B cell (primary cell): ENCODE data around the gene TTLL11. TPM values are rescaled to one million over a fixed set of nuclear protein-coding genes. Genes with fewer than 3 reads are reported as not detected.

Source experiments
- ATAC-seq: fragments of 200-7000 bp; cut with Tn5 transposase; one replicate; pipeline ENCODE4 v1.10.0; 2021; ENCODE audit warnings: low read depth, mild to moderate bottlenecking, moderate number of reproducible peaks, moderate library complexity
- CTCF ChIA-PET: fragments of 350-600 bp; sonication (Branson Sonifier 250); formaldehyde crosslinking; loops from one replicate; lab custom pipeline; 2021; ENCODE audit warnings: antibody characterized with exemption, inconsistent platforms; lab: Charles Lee
- POLR2A ChIA-PET: fragments of 350-600 bp; sonication (Branson Sonifier 250); formaldehyde crosslinking; loops from one replicate; lab custom pipeline; 2021; ENCODE audit warnings: antibody characterized with exemption; lab: Charles Lee
- DNase-seq: peaks from one replicate; pipeline ENCODE4 v3.0.0; 2013
- H2AFZ ChIP-seq: 2 replicates; pipeline ENCODE4 v1.6.1; 2012; ENCODE audit warnings: mild to moderate bottlenecking, low read depth, low read length; ENCODE audit not compliant: insufficient read depth, poor library complexity, severe bottlenecking
- H3K27ac ChIP-seq, 2 donors: 1 replicate in 1 of 2; 2 replicates in 1 of 2; pipeline ENCODE4 v1.5.1; 2012 to 2013; ENCODE audit warnings: low read length in 2 of 2, mild to moderate bottlenecking in 2 of 2, moderate library complexity in 1 of 2
- H3K27me3 ChIP-seq, 4 experiments: fragments of 200-600 bp in 1 of 4; sonication (generic) in 1 of 4; replicated peaks in 1 of 4; 1 replicate in 2 of 4; 2 replicates in 2 of 4; pipeline versions ENCODE4 v1.6.1 to v1.7.0; 2013 to 2016; ENCODE audit warnings: low read length in 3 of 4, mild to moderate bottlenecking in 2 of 4, mixed read lengths in 1 of 4, moderate library complexity in 1 of 4; ENCODE audit not compliant: insufficient read depth in 4 of 4, control insufficient read depth in 3 of 4; ENCODE audit errors: control extremely low read depth in 1 of 4
- H3K36me3 ChIP-seq, 2 experiments: replicated peaks in 1 of 2; 1 replicate in 1 of 2; 2 replicates in 1 of 2; pipeline versions ENCODE4 v1.6.1 to v1.7.1; 2013; ENCODE audit warnings: low read length in 1 of 2; ENCODE audit not compliant: insufficient read depth in 2 of 2, control insufficient read depth in 1 of 2; ENCODE audit errors: control extremely low read depth in 1 of 2, extremely low read depth in 1 of 2
- H3K4me1 ChIP-seq, 2 donors: fragments of 200-600 bp in 1 of 2; sonication (generic) in 1 of 2; 1 replicate in 1 of 2; 2 replicates in 1 of 2; pipeline versions ENCODE4 v1.5.1 to v1.6.1; 2013 to 2017; ENCODE audit warnings: low read length in 2 of 2; ENCODE audit not compliant: control insufficient read depth in 2 of 2, insufficient read depth in 2 of 2
- H3K4me2 ChIP-seq: replicated peaks from 2 replicates; pipeline ENCODE3; 2012; ENCODE audit warnings: mild to moderate bottlenecking, low read depth, low read length; ENCODE audit not compliant: poor library complexity, severe bottlenecking
- H3K4me3 ChIP-seq, 5 experiments: fragments of 200-600 bp in 1 of 5; sonication (generic) in 1 of 5; 1 replicate in 3 of 5; 2 replicates in 2 of 5; pipeline versions ENCODE4 v1.5.1 to v1.7.0; 2011 to 2016; ENCODE audit warnings: low read length in 4 of 5, mild to moderate bottlenecking in 4 of 5, low read depth in 2 of 5, control low read depth in 1 of 5, moderate library complexity in 1 of 5; ENCODE audit not compliant: insufficient read depth in 1 of 5; ENCODE audit errors: control extremely low read depth in 1 of 5, extremely low read depth in 1 of 5
- H3K79me2 ChIP-seq: fragments of 200-600 bp; sonication (generic); one replicate; pipeline ENCODE4 v1.6.0; 2016; ENCODE audit warnings: low read length; ENCODE audit not compliant: control insufficient read depth, insufficient read depth
- H3K9ac ChIP-seq: fragments of 200-600 bp; sonication (generic); 2 replicates; pipeline ENCODE4 v1.6.1; 2017; ENCODE audit warnings: mild to moderate bottlenecking, low read length, moderate library complexity
- H3K9me3 ChIP-seq, 3 donors: one replicate each; pipeline versions ENCODE4 v1.6.1 to v1.7.1; 2013; ENCODE audit warnings: low read length in 2 of 3; ENCODE audit not compliant: control insufficient read depth in 2 of 3, insufficient read depth in 1 of 3; ENCODE audit errors: control extremely low read depth in 1 of 3
- H4K20me1 ChIP-seq: 2 replicates; pipeline ENCODE4 v1.6.0; 2012; ENCODE audit warnings: mild to moderate bottlenecking, low read length; ENCODE audit not compliant: insufficient read depth, control insufficient read depth, poor library complexity, severe bottlenecking
- H3K27ac Mint-ChIP-seq: one replicate; pipeline ENCODE4 v1.8.0; 2021; ENCODE audit warnings: mixed read lengths
- H3K27me3 Mint-ChIP-seq: one replicate; pipeline ENCODE4 v1.8.0; 2021; ENCODE audit warnings: mixed read lengths
- H3K4me1 Mint-ChIP-seq: one replicate; pipeline ENCODE4 v1.8.0; 2021; ENCODE audit warnings: mixed read lengths
- H3K4me3 Mint-ChIP-seq: one replicate; pipeline ENCODE4 v1.8.0; 2021; ENCODE audit warnings: mixed read lengths
- H3K9me3 Mint-ChIP-seq: one replicate; pipeline ENCODE4 v1.8.0; 2022; ENCODE audit warnings: mixed read lengths; ENCODE audit not compliant: insufficient read depth
- EZH2 ChIP-seq: IDR thresholded peaks from 2 replicates; pipeline ENCODE4 v1.6.1; 2012; ENCODE audit warnings: borderline replicate concordance, low read depth, mild to moderate bottlenecking, moderate library complexity, low read length; ENCODE audit not compliant: insufficient read depth, poor library complexity, severe bottlenecking
- WGBS: methylation state at CpG from one replicate; pipeline ENCODE4 v1.1.5; 2013; ENCODE audit warnings: missing lambda C conversion rate; ENCODE audit not compliant: insufficient coverage; 5-methylcytosine and 5-hydroxymethylcytosine counted together
- intact Hi-C: fragments of 100-400 bp; cut with micrococcal nuclease; formaldehyde crosslinking; loops from one replicate; pipeline ENCODE4 v1.10.0; 2022
- polyA plus RNA-seq: library from polyadenylated mRNA; depleted of rRNA; stranded (reverse); fragments of >200 nt; gene quantifications from 2 replicates; pipeline ENCODE4 v1.2.3, GENCODE V29; 2012
- total RNA-seq, 2 donors: library from RNA; stranded (reverse); fragments of 120-200 nt in 1 of 2; gene quantifications; 1 replicate in 1 of 2; 2 replicates in 1 of 2; pipeline versions ENCODE4 v1.2.3 to v1.2.4, GENCODE V29; 2013 to 2022
- TF ChIP-seq, protein P1 (sequence below): fragments of 200-600 bp; IDR thresholded peaks from one replicate; pipeline ENCODE4 v1.8.0; 2022; ENCODE audit warnings: antibody characterized with exemption, mild to moderate bottlenecking

TTLL11 gene
- total and polyA plus RNA-seq, 2 donors (not counting 1 experiment from before 2014, with no cell fraction given) = 3.6 to 3.8 TPM

DNA sequence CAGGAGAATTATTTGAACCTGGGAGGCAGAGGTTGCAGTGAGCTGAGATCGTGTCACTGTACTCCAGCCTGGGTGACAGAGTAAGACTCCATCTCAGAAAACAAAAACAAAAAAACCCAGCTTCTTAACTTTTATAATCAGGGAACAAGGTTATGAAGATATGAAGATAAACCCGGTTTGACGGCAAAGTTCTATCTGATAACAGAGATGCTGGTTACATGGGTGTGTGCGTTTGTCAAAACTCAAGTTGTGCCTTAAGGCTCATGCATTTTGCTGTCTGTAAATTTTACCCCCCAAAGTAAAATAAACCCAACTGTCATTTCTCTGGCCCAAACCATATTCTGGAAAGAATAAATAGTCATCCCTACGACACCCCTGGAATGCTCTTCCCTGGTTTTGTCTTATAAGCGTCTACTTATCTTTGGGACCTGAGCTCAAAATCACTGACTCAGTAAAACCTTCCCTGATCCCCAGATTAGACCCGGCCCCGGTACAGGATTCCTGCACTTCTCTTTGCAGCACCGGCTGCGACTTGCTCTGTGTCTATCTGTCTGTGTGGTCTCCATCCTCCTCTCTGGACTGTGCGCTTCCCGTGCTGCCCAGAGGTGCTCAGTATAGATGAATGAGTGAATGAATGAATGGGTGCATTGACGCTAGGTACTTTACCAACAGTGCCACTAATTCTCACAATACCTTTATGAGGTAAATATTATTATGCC, 269.5 kb downstream of the TTLL11 start:
- Histone ChIP-seq H2AFZ (no peak overlapping the region), H3K27ac (no peak overlapping the region), H3K9ac (no peak overlapping the region), H3K4me1 (no peaks in the 10 kb centered on the region), H3K9me3 (no peaks in the 10 kb centered on the region), H4K20me1 (no peaks in the 10 kb centered on the region), H3K79me2 (no peaks in the 10 kb centered on the region), H3K36me3 (no peaks in the 10 kb centered on the region), H3K27me3 (no peaks in the 10 kb centered on the region), H3K4me2 (no peak overlapping the region), H3K4me3 (no peak overlapping the region)
- ChIA-PET CTCF (no interaction called here), POLR2A (no interaction called here)
- 91% methylated on average over 6 of the region's 13 CpGs for WGBS
- DNase-seq (no peak), ATAC-seq (no peak)
- H3K9me3 Mint-ChIP-seq = no peaks in the 10 kb centered on the region
- intact Hi-C loops = no loop called here
- H3K27ac Mint-ChIP-seq = no peak overlapping the region
- peaks cover 14% of the 10 kb centered on the region for H3K4me1 Mint-ChIP-seq
- H3K27me3 Mint-ChIP-seq = no peaks in the 10 kb centered on the region
- no peak overlapping the region for H3K4me3 Mint-ChIP-seq
- TF ChIP-seq EZH2 = no peak
- TF ChIP-seq, protein P1, sequence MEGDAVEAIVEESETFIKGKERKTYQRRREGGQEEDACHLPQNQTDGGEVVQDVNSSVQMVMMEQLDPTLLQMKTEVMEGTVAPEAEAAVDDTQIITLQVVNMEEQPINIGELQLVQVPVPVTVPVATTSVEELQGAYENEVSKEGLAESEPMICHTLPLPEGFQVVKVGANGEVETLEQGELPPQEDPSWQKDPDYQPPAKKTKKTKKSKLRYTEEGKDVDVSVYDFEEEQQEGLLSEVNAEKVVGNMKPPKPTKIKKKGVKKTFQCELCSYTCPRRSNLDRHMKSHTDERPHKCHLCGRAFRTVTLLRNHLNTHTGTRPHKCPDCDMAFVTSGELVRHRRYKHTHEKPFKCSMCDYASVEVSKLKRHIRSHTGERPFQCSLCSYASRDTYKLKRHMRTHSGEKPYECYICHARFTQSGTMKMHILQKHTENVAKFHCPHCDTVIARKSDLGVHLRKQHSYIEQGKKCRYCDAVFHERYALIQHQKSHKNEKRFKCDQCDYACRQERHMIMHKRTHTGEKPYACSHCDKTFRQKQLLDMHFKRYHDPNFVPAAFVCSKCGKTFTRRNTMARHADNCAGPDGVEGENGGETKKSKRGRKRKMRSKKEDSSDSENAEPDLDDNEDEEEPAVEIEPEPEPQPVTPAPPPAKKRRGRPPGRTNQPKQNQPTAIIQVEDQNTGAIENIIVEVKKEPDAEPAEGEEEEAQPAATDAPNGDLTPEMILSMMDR = no peak
